PC-9 (cell line): ENCODE data around the gene RABL6.

Experiments used
- CTCF ChIP-seq: fragments of 200-600 bp; sonication (generic); conservative IDR thresholded peaks from 2 replicates; pipeline ENCODE4 v1.6.1; 2017; ENCODE audit warnings: mixed run types, antibody characterized with exemption, mild to moderate bottlenecking, moderate library complexity
- EZH2 ChIP-seq: fragments of 200-600 bp; sonication (generic); IDR thresholded peaks from 2 replicates; pipeline ENCODE4 v1.8.0; 2017; ENCODE audit warnings: antibody characterized with exemption, low read depth

DNA sequence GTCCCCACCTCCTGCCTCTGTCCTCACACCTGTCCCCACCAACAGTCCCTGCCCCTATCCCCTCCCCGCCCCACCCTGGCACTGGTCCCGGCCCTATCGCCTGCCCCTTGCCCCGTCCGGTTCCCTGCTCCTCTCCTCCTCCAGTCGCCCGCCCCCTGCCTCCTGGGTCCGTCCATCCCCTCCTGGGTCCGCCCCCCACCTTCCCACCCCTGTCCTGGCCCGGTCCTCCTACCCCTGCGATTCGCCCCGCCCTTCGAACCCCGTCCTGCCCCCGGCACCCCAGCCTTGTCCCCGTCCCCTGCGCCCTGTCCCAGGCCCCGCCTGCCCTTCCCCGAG is 58.0 kb downstream of the RABL6 start:
- no peak for TF ChIP-seq CTCF
- no peak for TF ChIP-seq EZH2
